Measurements from ENCODE around the gene ZNF276.

DNA sequence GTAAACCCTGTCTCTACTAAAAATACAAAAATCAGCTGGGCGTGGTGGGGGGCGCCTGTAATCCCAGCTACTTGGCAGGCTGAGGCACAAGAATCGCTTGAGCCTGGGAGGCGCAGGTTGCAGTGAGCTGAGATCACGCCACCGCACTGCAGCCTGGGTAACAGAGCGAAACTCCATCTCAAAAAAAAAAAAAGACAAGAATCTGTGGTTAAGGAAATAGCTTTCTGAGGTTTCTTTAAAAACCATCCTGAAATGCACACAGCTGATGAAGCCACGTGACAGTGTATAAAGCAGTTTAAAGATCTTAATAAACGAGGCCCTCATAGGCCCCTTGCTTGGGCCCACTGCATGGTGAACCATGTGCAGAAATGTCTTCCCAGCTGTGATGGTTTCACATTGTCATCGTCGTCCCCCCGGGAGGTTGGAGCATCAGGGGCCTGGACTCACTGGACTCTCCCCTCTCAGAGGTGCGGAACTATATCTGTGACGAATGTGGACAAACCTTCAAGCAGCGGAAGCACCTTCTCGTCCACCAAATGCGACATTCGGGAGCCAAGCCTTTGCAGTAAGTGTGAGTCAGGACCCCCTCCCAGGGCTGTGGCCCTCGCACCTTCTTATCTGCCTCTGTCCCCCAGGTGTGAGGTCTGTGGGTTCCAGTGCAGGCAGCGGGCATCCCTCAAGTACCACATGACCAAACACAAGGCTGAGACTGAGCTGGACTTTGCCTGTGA, 16.2 kb downstream of the ZNF276 start:
- TF ChIP-seq, protein P1, sequence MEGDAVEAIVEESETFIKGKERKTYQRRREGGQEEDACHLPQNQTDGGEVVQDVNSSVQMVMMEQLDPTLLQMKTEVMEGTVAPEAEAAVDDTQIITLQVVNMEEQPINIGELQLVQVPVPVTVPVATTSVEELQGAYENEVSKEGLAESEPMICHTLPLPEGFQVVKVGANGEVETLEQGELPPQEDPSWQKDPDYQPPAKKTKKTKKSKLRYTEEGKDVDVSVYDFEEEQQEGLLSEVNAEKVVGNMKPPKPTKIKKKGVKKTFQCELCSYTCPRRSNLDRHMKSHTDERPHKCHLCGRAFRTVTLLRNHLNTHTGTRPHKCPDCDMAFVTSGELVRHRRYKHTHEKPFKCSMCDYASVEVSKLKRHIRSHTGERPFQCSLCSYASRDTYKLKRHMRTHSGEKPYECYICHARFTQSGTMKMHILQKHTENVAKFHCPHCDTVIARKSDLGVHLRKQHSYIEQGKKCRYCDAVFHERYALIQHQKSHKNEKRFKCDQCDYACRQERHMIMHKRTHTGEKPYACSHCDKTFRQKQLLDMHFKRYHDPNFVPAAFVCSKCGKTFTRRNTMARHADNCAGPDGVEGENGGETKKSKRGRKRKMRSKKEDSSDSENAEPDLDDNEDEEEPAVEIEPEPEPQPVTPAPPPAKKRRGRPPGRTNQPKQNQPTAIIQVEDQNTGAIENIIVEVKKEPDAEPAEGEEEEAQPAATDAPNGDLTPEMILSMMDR (IDR thresholded peaks at IDR 0.05), result no peak
- no peak for TF ChIP-seq POLR2A (IDR thresholded peaks at IDR 0.05)

Data from heart left ventricle (tissue), 13 donors.